GM12878 (cell line): ENCODE results near the gene CD1D. TPM values are rescaled to one million over a fixed set of nuclear protein-coding genes. Genes with fewer than 3 reads are reported as not detected.

Experiments used
- ATAC-seq: fragments of 200-7000 bp; cut with Tn5 transposase; 3 replicates; pipeline ENCODE4 v1.9.1; 2020; ENCODE audit warnings: mild to moderate bottlenecking, moderate library complexity
- BruUV-seq: library from RNA; stranded (reverse); fragments of 400-500 nt; replicated peaks from 2 replicates; lab custom pipeline; 2021; lab: Mats Ljungman, UMichigan
- CTCF ChIA-PET: fragments of 300-600 bp; sonication (Branson Sonifier 250); formaldehyde crosslinking; extraction: SDS; loops from one replicate; lab custom pipeline; 2021; ENCODE audit warnings: inconsistent platforms; lab: Yijun Ruan, JAX
- POLR2A ChIA-PET: fragments of 350-600 bp; formaldehyde crosslinking; extraction: SDS; loops from one replicate; lab custom pipeline; 2021; ENCODE audit warnings: inconsistent platforms; lab: Charles Lee
- RAD21 ChIA-PET: fragments of 300-600 bp; sonication (Branson Sonifier 250); formaldehyde crosslinking; loops from one replicate; lab custom pipeline; 2023; ENCODE audit warnings: antibody characterized with exemption; ENCODE audit not compliant: unreplicated experiment; lab: Charles Lee
- SMC1A ChIA-PET: fragments of 300-600 bp; sonication (Branson Sonifier 250); formaldehyde crosslinking; loops from one replicate; lab custom pipeline; 2023; ENCODE audit not compliant: unreplicated experiment, uncharacterized antibody; lab: Charles Lee
- DNase-seq: peaks from one replicate; pipeline ENCODE4 v3.0.0-alpha.2; 2011; ENCODE audit warnings: low read depth, low spot score
- FAIRE-seq: peaks from 3 replicates; lab custom pipeline; 2011; peaks lifted over from hg19 to GRCh38; lab: Jason Lieb, UNC
- H2AFZ ChIP-seq: 2 replicates; pipeline ENCODE4 v1.6.0; 2011; ENCODE audit warnings: low read depth, low read length, control low read depth; ENCODE audit not compliant: control insufficient read depth
- H3K27ac ChIP-seq: 2 replicates; pipeline ENCODE4 v1.5.1; 2011; ENCODE audit warnings: control low read depth; ENCODE audit not compliant: control insufficient read depth, insufficient read depth
- H3K27me3 ChIP-seq, 2 experiments: replicated peaks in 1 of 2; 2 replicates each; pipeline versions ENCODE4 v1.6.0 to v1.6.1; 2011; ENCODE audit warnings: low read length in 1 of 2; ENCODE audit not compliant: control insufficient read depth in 2 of 2, insufficient read depth in 2 of 2
- H3K36me3 ChIP-seq, 2 experiments: 2 replicates each; pipeline ENCODE4 v1.5.1; 2011; ENCODE audit warnings: low read length in 1 of 2; ENCODE audit not compliant: control insufficient read depth in 2 of 2, insufficient read depth in 2 of 2
- H3K4me1 ChIP-seq: 2 replicates; pipeline ENCODE4 v1.6.1; 2011; ENCODE audit warnings: mild to moderate bottlenecking, low read length, moderate library complexity, mixed read lengths; ENCODE audit not compliant: control insufficient read depth, insufficient read depth
- H3K4me2 ChIP-seq: 2 replicates; pipeline ENCODE4 v1.6.0; 2011; ENCODE audit warnings: control low read depth; ENCODE audit not compliant: control insufficient read depth, insufficient read depth
- H3K4me3 ChIP-seq: fragments of 200-600 bp; sonication (generic); 2 replicates; pipeline ENCODE4 v1.5.1; 2016
- H3K79me2 ChIP-seq: 2 replicates; pipeline ENCODE4 v1.6.0; 2011; ENCODE audit warnings: low read length; ENCODE audit not compliant: control insufficient read depth, insufficient read depth
- H3K9ac ChIP-seq: 2 replicates; pipeline ENCODE4 v1.8.0; 2011; ENCODE audit warnings: low read length, control low read depth, mixed read lengths; ENCODE audit not compliant: control insufficient read depth, insufficient read depth
- H3K9me3 ChIP-seq: replicated peaks from 3 replicates; pipeline ENCODE4 v1.5.1; 2011; ENCODE audit warnings: mild to moderate bottlenecking, low read length; ENCODE audit not compliant: control insufficient read depth, insufficient read depth
- H4K20me1 ChIP-seq: 2 replicates; pipeline ENCODE4 v1.6.0; 2011; ENCODE audit not compliant: control insufficient read depth, insufficient read depth
- BMI1 ChIP-seq: fragments of 450-650 bp; IDR thresholded peaks from 2 replicates; pipeline ENCODE4 v1.6.1; 2016; ENCODE audit warnings: mild to moderate bottlenecking, moderate library complexity, borderline replicate concordance
- CEBPB ChIP-seq, 2 experiments: fragments of 150-350 bp in 1 of 2; IDR thresholded peaks; 2 replicates each; pipeline ENCODE4 v1.6.1; 2012 to 2014; ENCODE audit warnings: low read depth in 2 of 2, low read length in 2 of 2, borderline replicate concordance in 1 of 2, inconsistent platforms in 1 of 2
- EED ChIP-seq: sonication (generic); IDR thresholded peaks from 2 replicates; pipeline ENCODE4 v1.6.1; 2016; ENCODE audit warnings: antibody characterized with exemption, low read depth
- IRF4 ChIP-seq: IDR thresholded peaks from 2 replicates; pipeline ENCODE4 v1.6.1; 2011; ENCODE audit warnings: low read depth, low read length
- KAT2A ChIP-seq: conservative IDR thresholded peaks from 2 replicates; pipeline ENCODE4 v1.6.1; 2011; ENCODE audit warnings: low read depth, low read length; ENCODE audit not compliant: control insufficient read depth
- MYC ChIP-seq: IDR thresholded peaks from 2 replicates; pipeline ENCODE4 v1.6.1; 2011; ENCODE audit warnings: mild to moderate bottlenecking, low read length, moderate library complexity, inconsistent platforms; ENCODE audit not compliant: insufficient read depth, insufficient replicate concordance, insufficient read length, severe bottlenecking
- NKRF ChIP-seq: fragments of 450-650 bp; conservative IDR thresholded peaks from 2 replicates; pipeline ENCODE4 v1.6.1; 2017; ENCODE audit warnings: mild to moderate bottlenecking, moderate library complexity
- NR2F1 ChIP-seq: fragments of 450-650 bp; conservative IDR thresholded peaks from 2 replicates; pipeline ENCODE4 v1.6.1; 2017; ENCODE audit warnings: mild to moderate bottlenecking
- PAX5 ChIP-seq: IDR thresholded peaks from 2 replicates; pipeline ENCODE4 v1.6.1; 2011; ENCODE audit warnings: low read depth, low read length, borderline replicate concordance
- PAX8 ChIP-seq: fragments of 450-650 bp; IDR thresholded peaks from 2 replicates; pipeline ENCODE4 v1.6.1; 2017; ENCODE audit warnings: mild to moderate bottlenecking, moderate library complexity
- ZNF384 ChIP-seq: IDR thresholded peaks from 2 replicates; pipeline ENCODE4 v1.6.1; 2012; ENCODE audit warnings: low read depth, mild to moderate bottlenecking, low read length, improper control_type of control experiment, borderline replicate concordance
- ZNF592 ChIP-seq: fragments of 450-650 bp; IDR thresholded peaks from 2 replicates; pipeline ENCODE4 v1.6.1; 2017; ENCODE audit warnings: mild to moderate bottlenecking, moderate library complexity
- ZNF622 ChIP-seq: fragments of 450-650 bp; IDR thresholded peaks from 2 replicates; pipeline ENCODE4 v1.6.1; 2017; ENCODE audit warnings: mild to moderate bottlenecking, inconsistent platforms
- ZZZ3 ChIP-seq: IDR thresholded peaks from 2 replicates; pipeline ENCODE4 v1.6.1; 2011; ENCODE audit warnings: low read depth; ENCODE audit not compliant: control insufficient read depth, insufficient read length
- WGBS: methylation state at CpG from one replicate; pipeline ENCODE4 v1.1.6; 2016; ENCODE audit warnings: low lambda C conversion rate; ENCODE audit not compliant: insufficient replicate concordance, insufficient coverage; ENCODE audit errors: missing lambda C conversion rate; 5-methylcytosine and 5-hydroxymethylcytosine counted together
- in situ Hi-C: fragments of 300-500 bp; cut with MboI; formaldehyde crosslinking; loops from 9 replicates; pipeline ENCODE4 v1.14.3; 2018; ENCODE audit warnings: mixed read lengths
- intact Hi-C: fragments of 100-400 bp; cut with micrococcal nuclease; formaldehyde crosslinking; loops from one replicate; pipeline ENCODE4 v1.14.2; 2022; ENCODE audit not compliant: unreplicated experiment
- polyA plus RNA-seq, 11 experiments: library from polyadenylated mRNA; depleted of rRNA in 4 of 11; unstranded in 6 of 11; stranded (reverse) in 5 of 11; fragments of >200 nt; fragmentation: Nextera tagmentation in 4 of 11; fragmentation: Illumina TruSeq in 1 of 11; extraction: Ambion mirVana in 4 of 11; extraction: Trizol in 1 of 11; gene quantifications; 1 replicate in 1 of 11; 2 replicates in 10 of 11; pipeline versions ENCODE4 v1.2.1 to v1.2.3, GENCODE V29; 2011 to 2016; ENCODE audit warnings: inconsistent platforms in 2 of 11, missing spikeins in 2 of 11, low read depth in 1 of 11
- total RNA-seq, 4 experiments: library from RNA; depleted of rRNA in 3 of 4; stranded (reverse); fragments of >200 nt in 3 of 4; fragmentation: Illumina TruSeq in 1 of 4; extraction: Trizol in 1 of 4; gene quantifications; 2 replicates each; pipeline versions ENCODE4 v1.2.1 to v1.2.3, GENCODE V29; 2013 to 2021
- TF ChIP-seq, protein P1 (sequence below): IDR thresholded peaks from 2 replicates; pipeline ENCODE4 v1.6.1; 2012; ENCODE audit warnings: low read depth, low read length, improper control_type of control experiment
- TF ChIP-seq, protein P2 (sequence below): fragments of 450-650 bp; IDR thresholded peaks from 2 replicates; pipeline ENCODE4 v1.6.1; 2014; ENCODE audit warnings: mild to moderate bottlenecking

The CD1D gene
- total and polyA plus RNA-seq, 10 of the 15 experiments (the other 5 are each of a cell fraction or from before 2014, with no cell fraction given): 0.21 to 1.4 (median 0.73) TPM; not detected in 2

DNA sequence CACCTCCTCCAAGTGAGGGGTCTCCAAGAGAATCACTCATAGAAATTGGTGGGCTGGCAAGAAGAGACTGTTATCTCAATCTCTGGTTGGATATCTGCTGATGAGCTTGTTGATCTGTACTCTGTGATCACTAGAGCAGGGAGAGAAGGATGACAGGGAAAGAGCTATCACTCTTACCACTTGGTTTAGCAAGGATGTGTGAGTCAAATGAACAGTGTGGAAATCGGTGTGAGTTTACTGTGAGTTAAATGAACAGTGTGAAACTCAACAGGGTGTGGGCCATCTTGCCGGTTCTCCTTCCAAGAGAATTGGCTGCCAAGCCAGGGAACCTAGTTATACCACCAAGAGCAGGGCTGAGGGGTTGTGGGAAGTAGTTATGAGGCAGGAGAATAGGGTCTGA, 33.3 kb upstream of the CD1D start (continued):
- TF ChIP-seq NKRF: no peak

DNA sequence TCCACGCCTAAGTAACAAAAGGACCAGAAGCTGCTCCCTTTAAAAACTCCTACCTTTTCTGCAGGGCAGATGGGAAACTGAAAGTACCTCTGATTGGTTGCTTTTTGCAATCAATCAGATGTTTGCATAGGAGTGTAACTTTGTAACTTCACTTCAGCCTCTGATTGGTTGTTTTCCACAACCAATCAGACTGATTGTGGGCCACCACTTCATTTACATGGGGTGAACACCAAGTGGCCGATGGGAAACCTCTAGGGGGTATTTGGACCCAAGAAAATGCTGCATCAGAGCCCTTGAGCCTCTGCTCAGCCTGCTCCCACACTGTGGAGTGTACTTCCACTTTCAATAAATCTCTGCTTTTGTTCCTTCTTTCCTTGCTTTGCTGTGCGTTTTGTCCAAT, 32.8 kb upstream of the CD1D start:
- SMC1A ChIA-PET: no interaction called here
- ATAC-seq (no peak), DNase-seq (no peak), FAIRE-seq (no peak)
- in situ Hi-C loops: no loop called here
- Histone ChIP-seq H4K20me1 (no peaks in the 10 kb centered on the region), H3K36me3 (no peaks in the 10 kb centered on the region), H3K79me2 (no peaks in the 10 kb centered on the region), H3K9me3 (no peaks in the 10 kb centered on the region; the same call in 2 of the 3 replicates), H3K9ac (no peak overlapping the region), H3K4me3 (no peak overlapping the region), H3K27me3 (no peaks in the 10 kb centered on the region), H3K27ac (no peak overlapping the region), H3K4me1 (peaks cover 5% of the 10 kb centered on the region; the same call in 1 of the 2 replicates), H3K4me2 (no peak overlapping the region), H2AFZ (no peak overlapping the region)
- WGBS: 7% methylated on average over 3 of the region's 3 CpGs
- POLR2A ChIA-PET: no interaction called here
- intact Hi-C loops: no loop called here
- CTCF ChIA-PET: no interaction called here
- RAD21 ChIA-PET: no interaction called here
- BruUV-seq: no TSS peak
- TF ChIP-seq ZZZ3 (no peak), ZNF592 (no peak), PAX5 (no peak), BMI1 (no peak), MYC (no peak), NR2F1 (no peak), PAX8 (no peak), IRF4 (no peak), ZNF622 (no peak), KAT2A (no peak), ZNF384 (no peak), CEBPB (IDR thresholded peaks at IDR 0.05; ENCODE audit: borderline replicate concordance in 1 of 2, low read depth in 2 of 2, low read length in 2 of 2) (no peak), EED (no peak)
- TF ChIP-seq, protein P1, sequence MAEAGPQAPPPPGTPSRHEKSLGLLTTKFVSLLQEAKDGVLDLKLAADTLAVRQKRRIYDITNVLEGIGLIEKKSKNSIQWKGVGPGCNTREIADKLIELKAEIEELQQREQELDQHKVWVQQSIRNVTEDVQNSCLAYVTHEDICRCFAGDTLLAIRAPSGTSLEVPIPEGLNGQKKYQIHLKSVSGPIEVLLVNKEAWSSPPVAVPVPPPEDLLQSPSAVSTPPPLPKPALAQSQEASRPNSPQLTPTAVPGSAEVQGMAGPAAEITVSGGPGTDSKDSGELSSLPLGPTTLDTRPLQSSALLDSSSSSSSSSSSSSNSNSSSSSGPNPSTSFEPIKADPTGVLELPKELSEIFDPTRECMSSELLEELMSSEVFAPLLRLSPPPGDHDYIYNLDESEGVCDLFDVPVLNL: no peak
- TF ChIP-seq, protein P2, sequence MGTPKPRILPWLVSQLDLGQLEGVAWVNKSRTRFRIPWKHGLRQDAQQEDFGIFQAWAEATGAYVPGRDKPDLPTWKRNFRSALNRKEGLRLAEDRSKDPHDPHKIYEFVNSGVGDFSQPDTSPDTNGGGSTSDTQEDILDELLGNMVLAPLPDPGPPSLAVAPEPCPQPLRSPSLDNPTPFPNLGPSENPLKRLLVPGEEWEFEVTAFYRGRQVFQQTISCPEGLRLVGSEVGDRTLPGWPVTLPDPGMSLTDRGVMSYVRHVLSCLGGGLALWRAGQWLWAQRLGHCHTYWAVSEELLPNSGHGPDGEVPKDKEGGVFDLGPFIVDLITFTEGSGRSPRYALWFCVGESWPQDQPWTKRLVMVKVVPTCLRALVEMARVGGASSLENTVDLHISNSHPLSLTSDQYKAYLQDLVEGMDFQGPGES: no peak
